K562 (cell line): ENCODE data around the gene COX4I2.

ENCODE experiments used
- BRCA1 ChIP-seq, 2 experiments: fragments of 450-650 bp in 1 of 2; sonication (generic) in 1 of 2; formaldehyde crosslinking in 1 of 2; IDR thresholded peaks; 2 replicates each; pipeline versions ENCODE4 v1.5.0 to v1.6.1; 2017 to 2020; ENCODE audit warnings: mild to moderate bottlenecking in 1 of 2, missing genetic modification reagents in 1 of 2
- CBX5 ChIP-seq: IDR thresholded peaks from 2 replicates; pipeline ENCODE4 v1.6.1; 2014; ENCODE audit warnings: low read depth, borderline replicate concordance
- TEAD1 ChIP-seq, 2 experiments: fragments of 450-650 bp in 1 of 2; sonication (generic) in 1 of 2; formaldehyde crosslinking; IDR thresholded peaks; 2 replicates each; pipeline versions ENCODE4 v1.4.0 to v1.8.0; 2020 to 2022; ENCODE audit warnings: mild to moderate bottlenecking in 2 of 2, missing genetic modification reagents in 1 of 2
- TOE1 ChIP-seq, 2 experiments: fragments of 450-650 bp in 1 of 2; sonication (generic) in 1 of 2; formaldehyde crosslinking in 1 of 2; IDR thresholded peaks; 2 replicates each; pipeline versions ENCODE4 v1.7.1 to v1.8.0; 2016 to 2022; ENCODE audit warnings: borderline replicate concordance in 2 of 2, mild to moderate bottlenecking in 2 of 2, antibody characterized with exemption in 1 of 2, inconsistent platforms in 1 of 2, low read depth in 1 of 2, missing genetic modification reagents in 1 of 2, moderate library complexity in 1 of 2
- TF ChIP-seq, protein P1 (sequence below): fragments of 450-650 bp; formaldehyde crosslinking; IDR thresholded peaks from 2 replicates; pipeline ENCODE4 v1.4.0; 2022; ENCODE audit warnings: mild to moderate bottlenecking, moderate library complexity
- TF ChIP-seq, protein P2 (sequence below), 3 experiments: IDR thresholded peaks in 2 of 3; conservative IDR thresholded peaks in 1 of 3; 2 replicates each; pipeline ENCODE4 v1.5.1; 2011 to 2012; ENCODE audit warnings: low read length in 3 of 3, mild to moderate bottlenecking in 3 of 3, control low read depth in 2 of 3, improper control_type of control experiment in 1 of 3, inconsistent platforms in 1 of 3, low read depth in 1 of 3, mixed read lengths in 1 of 3, moderate library complexity in 1 of 3; ENCODE audit not compliant: insufficient read depth in 2 of 3
- TF ChIP-seq, protein P3 (sequence below): fragments of 450-650 bp; IDR thresholded peaks from 2 replicates; pipeline ENCODE4 v1.6.1; 2016; ENCODE audit warnings: mild to moderate bottlenecking, moderate library complexity

DNA sequence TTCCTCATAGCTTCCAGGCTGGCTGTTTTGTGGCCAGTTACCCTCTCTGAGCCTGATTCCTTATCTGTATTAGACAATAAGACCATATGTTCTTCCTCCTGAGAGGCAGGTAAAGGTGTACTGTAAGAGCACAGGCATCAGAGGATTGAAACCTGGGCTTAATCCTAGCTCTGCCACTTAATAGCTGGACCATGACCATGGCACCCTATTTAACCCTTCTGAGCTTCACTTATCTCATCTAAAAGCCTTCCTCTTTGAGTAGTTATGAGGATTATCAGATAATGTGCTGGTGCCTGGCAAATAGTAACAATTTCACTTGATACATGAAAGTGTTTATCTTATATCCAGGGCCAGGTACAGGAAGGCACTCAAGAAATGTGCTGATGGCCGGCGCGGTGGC is 50.1 kb downstream of the COX4I2 start:
- TF ChIP-seq TEAD1 (CRISPR knock-in tag; IDR thresholded peaks at IDR 0.05) (no peak), BRCA1 (IDR thresholded peaks at IDR 0.05) (no peak), BRCA1 (CRISPR knock-in tag; IDR thresholded peaks at IDR 0.05) (no peak), TOE1 (IDR thresholded peaks at IDR 0.05; ENCODE audit: borderline replicate concordance) (no peak), TOE1 (CRISPR knock-in tag; IDR thresholded peaks at IDR 0.05; ENCODE audit: borderline replicate concordance, low read depth) (no peak), CBX5 (no peak)
- TF ChIP-seq, protein P1, sequence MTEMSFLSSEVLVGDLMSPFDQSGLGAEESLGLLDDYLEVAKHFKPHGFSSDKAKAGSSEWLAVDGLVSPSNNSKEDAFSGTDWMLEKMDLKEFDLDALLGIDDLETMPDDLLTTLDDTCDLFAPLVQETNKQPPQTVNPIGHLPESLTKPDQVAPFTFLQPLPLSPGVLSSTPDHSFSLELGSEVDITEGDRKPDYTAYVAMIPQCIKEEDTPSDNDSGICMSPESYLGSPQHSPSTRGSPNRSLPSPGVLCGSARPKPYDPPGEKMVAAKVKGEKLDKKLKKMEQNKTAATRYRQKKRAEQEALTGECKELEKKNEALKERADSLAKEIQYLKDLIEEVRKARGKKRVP (CRISPR knock-in tag): no peak
- TF ChIP-seq, protein P2, sequence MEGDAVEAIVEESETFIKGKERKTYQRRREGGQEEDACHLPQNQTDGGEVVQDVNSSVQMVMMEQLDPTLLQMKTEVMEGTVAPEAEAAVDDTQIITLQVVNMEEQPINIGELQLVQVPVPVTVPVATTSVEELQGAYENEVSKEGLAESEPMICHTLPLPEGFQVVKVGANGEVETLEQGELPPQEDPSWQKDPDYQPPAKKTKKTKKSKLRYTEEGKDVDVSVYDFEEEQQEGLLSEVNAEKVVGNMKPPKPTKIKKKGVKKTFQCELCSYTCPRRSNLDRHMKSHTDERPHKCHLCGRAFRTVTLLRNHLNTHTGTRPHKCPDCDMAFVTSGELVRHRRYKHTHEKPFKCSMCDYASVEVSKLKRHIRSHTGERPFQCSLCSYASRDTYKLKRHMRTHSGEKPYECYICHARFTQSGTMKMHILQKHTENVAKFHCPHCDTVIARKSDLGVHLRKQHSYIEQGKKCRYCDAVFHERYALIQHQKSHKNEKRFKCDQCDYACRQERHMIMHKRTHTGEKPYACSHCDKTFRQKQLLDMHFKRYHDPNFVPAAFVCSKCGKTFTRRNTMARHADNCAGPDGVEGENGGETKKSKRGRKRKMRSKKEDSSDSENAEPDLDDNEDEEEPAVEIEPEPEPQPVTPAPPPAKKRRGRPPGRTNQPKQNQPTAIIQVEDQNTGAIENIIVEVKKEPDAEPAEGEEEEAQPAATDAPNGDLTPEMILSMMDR (IDR thresholded peaks at IDR 0.05 in 2 of 3, conservative IDR thresholded peaks at IDR 0.05 in 1 of 3; ENCODE audit: insufficient read depth in 2 of 3, low read depth in 1 of 3, low read length in 3 of 3): no peak
- TF ChIP-seq, protein P3, sequence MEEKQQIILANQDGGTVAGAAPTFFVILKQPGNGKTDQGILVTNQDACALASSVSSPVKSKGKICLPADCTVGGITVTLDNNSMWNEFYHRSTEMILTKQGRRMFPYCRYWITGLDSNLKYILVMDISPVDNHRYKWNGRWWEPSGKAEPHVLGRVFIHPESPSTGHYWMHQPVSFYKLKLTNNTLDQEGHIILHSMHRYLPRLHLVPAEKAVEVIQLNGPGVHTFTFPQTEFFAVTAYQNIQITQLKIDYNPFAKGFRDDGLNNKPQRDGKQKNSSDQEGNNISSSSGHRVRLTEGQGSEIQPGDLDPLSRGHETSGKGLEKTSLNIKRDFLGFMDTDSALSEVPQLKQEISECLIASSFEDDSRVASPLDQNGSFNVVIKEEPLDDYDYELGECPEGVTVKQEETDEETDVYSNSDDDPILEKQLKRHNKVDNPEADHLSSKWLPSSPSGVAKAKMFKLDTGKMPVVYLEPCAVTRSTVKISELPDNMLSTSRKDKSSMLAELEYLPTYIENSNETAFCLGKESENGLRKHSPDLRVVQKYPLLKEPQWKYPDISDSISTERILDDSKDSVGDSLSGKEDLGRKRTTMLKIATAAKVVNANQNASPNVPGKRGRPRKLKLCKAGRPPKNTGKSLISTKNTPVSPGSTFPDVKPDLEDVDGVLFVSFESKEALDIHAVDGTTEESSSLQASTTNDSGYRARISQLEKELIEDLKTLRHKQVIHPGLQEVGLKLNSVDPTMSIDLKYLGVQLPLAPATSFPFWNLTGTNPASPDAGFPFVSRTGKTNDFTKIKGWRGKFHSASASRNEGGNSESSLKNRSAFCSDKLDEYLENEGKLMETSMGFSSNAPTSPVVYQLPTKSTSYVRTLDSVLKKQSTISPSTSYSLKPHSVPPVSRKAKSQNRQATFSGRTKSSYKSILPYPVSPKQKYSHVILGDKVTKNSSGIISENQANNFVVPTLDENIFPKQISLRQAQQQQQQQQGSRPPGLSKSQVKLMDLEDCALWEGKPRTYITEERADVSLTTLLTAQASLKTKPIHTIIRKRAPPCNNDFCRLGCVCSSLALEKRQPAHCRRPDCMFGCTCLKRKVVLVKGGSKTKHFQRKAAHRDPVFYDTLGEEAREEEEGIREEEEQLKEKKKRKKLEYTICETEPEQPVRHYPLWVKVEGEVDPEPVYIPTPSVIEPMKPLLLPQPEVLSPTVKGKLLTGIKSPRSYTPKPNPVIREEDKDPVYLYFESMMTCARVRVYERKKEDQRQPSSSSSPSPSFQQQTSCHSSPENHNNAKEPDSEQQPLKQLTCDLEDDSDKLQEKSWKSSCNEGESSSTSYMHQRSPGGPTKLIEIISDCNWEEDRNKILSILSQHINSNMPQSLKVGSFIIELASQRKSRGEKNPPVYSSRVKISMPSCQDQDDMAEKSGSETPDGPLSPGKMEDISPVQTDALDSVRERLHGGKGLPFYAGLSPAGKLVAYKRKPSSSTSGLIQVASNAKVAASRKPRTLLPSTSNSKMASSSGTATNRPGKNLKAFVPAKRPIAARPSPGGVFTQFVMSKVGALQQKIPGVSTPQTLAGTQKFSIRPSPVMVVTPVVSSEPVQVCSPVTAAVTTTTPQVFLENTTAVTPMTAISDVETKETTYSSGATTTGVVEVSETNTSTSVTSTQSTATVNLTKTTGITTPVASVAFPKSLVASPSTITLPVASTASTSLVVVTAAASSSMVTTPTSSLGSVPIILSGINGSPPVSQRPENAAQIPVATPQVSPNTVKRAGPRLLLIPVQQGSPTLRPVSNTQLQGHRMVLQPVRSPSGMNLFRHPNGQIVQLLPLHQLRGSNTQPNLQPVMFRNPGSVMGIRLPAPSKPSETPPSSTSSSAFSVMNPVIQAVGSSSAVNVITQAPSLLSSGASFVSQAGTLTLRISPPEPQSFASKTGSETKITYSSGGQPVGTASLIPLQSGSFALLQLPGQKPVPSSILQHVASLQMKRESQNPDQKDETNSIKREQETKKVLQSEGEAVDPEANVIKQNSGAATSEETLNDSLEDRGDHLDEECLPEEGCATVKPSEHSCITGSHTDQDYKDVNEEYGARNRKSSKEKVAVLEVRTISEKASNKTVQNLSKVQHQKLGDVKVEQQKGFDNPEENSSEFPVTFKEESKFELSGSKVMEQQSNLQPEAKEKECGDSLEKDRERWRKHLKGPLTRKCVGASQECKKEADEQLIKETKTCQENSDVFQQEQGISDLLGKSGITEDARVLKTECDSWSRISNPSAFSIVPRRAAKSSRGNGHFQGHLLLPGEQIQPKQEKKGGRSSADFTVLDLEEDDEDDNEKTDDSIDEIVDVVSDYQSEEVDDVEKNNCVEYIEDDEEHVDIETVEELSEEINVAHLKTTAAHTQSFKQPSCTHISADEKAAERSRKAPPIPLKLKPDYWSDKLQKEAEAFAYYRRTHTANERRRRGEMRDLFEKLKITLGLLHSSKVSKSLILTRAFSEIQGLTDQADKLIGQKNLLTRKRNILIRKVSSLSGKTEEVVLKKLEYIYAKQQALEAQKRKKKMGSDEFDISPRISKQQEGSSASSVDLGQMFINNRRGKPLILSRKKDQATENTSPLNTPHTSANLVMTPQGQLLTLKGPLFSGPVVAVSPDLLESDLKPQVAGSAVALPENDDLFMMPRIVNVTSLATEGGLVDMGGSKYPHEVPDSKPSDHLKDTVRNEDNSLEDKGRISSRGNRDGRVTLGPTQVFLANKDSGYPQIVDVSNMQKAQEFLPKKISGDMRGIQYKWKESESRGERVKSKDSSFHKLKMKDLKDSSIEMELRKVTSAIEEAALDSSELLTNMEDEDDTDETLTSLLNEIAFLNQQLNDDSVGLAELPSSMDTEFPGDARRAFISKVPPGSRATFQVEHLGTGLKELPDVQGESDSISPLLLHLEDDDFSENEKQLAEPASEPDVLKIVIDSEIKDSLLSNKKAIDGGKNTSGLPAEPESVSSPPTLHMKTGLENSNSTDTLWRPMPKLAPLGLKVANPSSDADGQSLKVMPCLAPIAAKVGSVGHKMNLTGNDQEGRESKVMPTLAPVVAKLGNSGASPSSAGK: no peak
